Uterus (tissue), 4 donors: ENCODE results near the gene LLGL2. TPM values are rescaled to one million over a fixed set of nuclear protein-coding genes. Genes with fewer than 3 reads are reported as not detected.
A peak's percentile ranks its signal among the peaks of the same experiment; 100 is the strongest.

Experiments
- DNase-seq, 2 donors: peaks; one replicate each; pipeline ENCODE4 v3.0.0-alpha.2; 2019 to 2020
- H3K27ac ChIP-seq, 2 donors: fragments of 200-600 bp; sonication (generic); 1 replicate in 1 of 2; 2 replicates in 1 of 2; pipeline ENCODE4 v1.5.1; 2016 to 2018
- H3K27me3 ChIP-seq, 2 donors: fragments of 200-600 bp; sonication (generic); one replicate each; pipeline ENCODE4 v1.5.1; 2018 to 2019; ENCODE audit warnings: control low read depth in 1 of 2
- H3K36me3 ChIP-seq, 2 donors: fragments of 200-600 bp; sonication (generic); one replicate each; pipeline ENCODE4 v1.5.1; 2019; ENCODE audit warnings: control low read depth in 1 of 2
- H3K4me1 ChIP-seq, 2 donors: fragments of 200-600 bp; sonication (generic); one replicate each; pipeline ENCODE4 v1.5.1; 2018 to 2019; ENCODE audit warnings: control low read depth in 1 of 2
- H3K4me3 ChIP-seq, 2 donors: fragments of 200-600 bp; sonication (generic); 1 replicate in 1 of 2; 2 replicates in 1 of 2; pipeline ENCODE4 v1.5.1; 2018 to 2019; ENCODE audit warnings: mild to moderate bottlenecking in 1 of 2
- H3K9me3 ChIP-seq, 2 donors: fragments of 200-600 bp; sonication (generic); one replicate each; pipeline ENCODE4 v1.5.1; 2019; ENCODE audit warnings: control low read depth in 1 of 2
- POLR2A ChIP-seq, 2 donors: fragments of 450-650 bp; IDR thresholded peaks; one replicate each; pipeline ENCODE4 v1.6.1; 2016; ENCODE audit warnings: antibody characterized with exemption in 2 of 2, mild to moderate bottlenecking in 1 of 2, moderate library complexity in 1 of 2
- intact Hi-C: fragments of 100-400 bp; cut with DNase I; formaldehyde crosslinking; loops from one replicate; pipeline ENCODE4 v1.15.1; 2023; ENCODE audit warnings: low total_unique reads
- total RNA-seq, 4 donors: library from RNA; depleted of rRNA in 3 of 4; stranded (reverse); fragments of >200 nt in 3 of 4; gene quantifications; one replicate each; pipeline versions ENCODE4 v1.1.0 to v1.2.4, GENCODE V29; 2014 to 2023
- TF ChIP-seq, protein P1 (sequence below), 4 experiments: fragments of 200-600 bp in 2 of 4; fragments of 450-650 bp in 2 of 4; sonication (generic) in 2 of 4; IDR thresholded peaks; one replicate each; pipeline ENCODE4 v1.5.1; 2016 to 2019; ENCODE audit warnings: antibody characterized with exemption in 4 of 4, mild to moderate bottlenecking in 2 of 4, moderate library complexity in 1 of 4
- donor health status: DM: yes; HTN: yes; CAD: no.

LLGL2 gene
- total RNA-seq, 4 donors from 2014 or later: 3.1 to 31.9 (median 14.0) TPM

DNA sequence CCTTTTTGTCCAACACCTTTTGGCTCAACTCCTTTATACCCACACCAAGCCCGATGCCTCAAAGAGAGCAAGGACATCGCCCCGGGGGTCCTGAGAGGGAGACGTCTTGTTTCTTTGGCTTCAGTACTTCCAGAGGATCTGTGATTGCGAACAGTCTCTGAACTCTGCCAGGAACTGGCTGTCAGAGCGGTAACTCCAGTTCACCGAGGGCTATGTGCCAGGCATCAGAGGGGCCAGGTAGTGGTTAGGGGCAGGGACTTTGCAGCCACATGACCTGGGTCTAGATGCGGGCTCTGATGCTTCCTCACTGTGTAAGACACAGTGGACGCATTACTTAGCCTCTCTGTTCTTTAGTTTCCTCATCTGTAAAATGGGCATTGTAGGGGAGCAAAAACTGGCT lies 21.6 kb downstream of the LLGL2 start:
- intact Hi-C loops: no loop called here
- TF ChIP-seq POLR2A (IDR thresholded peaks at IDR 0.05): no peak
- TF ChIP-seq, protein P1, sequence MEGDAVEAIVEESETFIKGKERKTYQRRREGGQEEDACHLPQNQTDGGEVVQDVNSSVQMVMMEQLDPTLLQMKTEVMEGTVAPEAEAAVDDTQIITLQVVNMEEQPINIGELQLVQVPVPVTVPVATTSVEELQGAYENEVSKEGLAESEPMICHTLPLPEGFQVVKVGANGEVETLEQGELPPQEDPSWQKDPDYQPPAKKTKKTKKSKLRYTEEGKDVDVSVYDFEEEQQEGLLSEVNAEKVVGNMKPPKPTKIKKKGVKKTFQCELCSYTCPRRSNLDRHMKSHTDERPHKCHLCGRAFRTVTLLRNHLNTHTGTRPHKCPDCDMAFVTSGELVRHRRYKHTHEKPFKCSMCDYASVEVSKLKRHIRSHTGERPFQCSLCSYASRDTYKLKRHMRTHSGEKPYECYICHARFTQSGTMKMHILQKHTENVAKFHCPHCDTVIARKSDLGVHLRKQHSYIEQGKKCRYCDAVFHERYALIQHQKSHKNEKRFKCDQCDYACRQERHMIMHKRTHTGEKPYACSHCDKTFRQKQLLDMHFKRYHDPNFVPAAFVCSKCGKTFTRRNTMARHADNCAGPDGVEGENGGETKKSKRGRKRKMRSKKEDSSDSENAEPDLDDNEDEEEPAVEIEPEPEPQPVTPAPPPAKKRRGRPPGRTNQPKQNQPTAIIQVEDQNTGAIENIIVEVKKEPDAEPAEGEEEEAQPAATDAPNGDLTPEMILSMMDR (IDR thresholded peaks at IDR 0.05): no peak

DNA sequence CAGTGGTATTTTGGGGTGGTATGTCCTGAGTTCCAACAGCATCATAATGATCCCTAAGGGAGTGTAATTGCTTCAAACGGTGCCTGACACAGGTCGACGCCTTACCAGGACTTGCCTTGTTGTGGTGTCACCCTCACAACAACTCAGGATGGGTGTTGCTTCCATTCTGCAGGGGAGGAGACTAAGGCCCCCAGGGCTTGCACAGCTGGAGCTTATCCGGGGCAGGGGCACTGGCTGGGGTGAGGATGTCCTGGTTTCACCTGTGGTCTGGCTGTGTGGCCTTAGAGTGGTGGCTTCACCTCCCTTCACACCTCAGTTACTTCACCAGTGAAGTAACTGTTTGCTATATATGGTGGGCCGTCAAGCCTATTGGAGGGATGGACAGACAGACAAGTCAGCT lies 23.3 kb downstream of the LLGL2 start:
- no peak for TF ChIP-seq POLR2A (IDR thresholded peaks at IDR 0.05)
- TF ChIP-seq, protein P1 (IDR thresholded peaks at IDR 0.05): no peak
- no peaks in the 10 kb centered on the region for H3K9me3 ChIP-seq
- H3K4me3 ChIP-seq: no peak overlapping the region
- H3K27me3 ChIP-seq: no peaks in the 10 kb centered on the region
- no peaks in the 10 kb centered on the region for H3K4me1 ChIP-seq
- no peaks in the 10 kb centered on the region for H3K36me3 ChIP-seq
- no peak for DNase-seq
- no peak overlapping the region for H3K27ac ChIP-seq
- intact Hi-C loops: no loop called here

More for the DNA sequence above, 21.6 kb downstream of the LLGL2 start:
- Histone ChIP-seq H3K4me3 (no peak overlapping the region), H3K27me3 (no peaks in the 10 kb centered on the region), H3K27ac (no peak overlapping the region), H3K4me1 (no peaks in the 10 kb centered on the region), H3K9me3 (no peaks in the 10 kb centered on the region), H3K36me3 (no peaks in the 10 kb centered on the region)
- no peak for DNase-seq

DNA sequence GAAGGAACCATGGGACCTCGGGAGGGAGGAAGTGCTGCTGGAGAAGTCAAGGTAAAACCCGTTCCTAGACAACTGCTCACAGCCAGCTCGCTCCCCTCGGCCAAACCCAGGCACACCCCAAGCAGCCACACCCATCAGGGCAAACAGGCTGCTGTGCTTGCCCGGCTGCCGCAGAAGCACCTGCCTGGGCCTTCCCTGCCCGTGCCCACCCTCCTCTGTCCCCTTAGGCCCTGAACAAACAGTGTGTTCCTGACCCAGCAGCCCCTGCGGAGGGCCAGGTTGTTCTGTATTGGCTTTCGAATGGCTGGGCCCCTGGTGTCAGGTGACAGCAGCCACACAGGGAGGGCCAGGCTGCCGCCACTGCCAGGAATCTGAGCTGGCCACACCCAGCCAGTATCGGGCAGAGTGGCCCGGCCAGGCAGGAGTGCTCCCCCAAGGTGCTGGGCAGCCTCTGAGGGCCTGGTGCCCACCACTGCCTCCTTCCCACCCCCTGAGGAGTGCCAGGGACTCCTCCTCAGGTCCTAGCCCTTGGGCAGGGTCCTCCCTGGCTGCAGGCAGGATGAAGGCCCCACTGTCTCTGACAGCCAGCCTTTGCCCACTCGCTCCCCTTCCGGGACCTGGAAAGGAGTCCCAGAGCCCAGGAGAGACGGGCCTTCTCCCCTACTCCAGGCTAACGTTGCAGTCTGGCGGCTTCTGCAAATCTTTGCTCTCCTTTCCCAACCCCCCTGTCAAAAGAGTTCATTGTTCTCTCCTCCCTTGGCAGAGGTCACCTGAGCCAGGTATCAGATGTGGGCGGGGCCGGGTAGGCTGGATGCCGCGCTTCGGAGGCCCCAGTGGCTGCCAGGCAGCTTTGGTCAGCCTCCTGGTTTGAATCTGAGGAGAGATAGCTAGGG lies 24.0 kb downstream of the LLGL2 start:
- Histone ChIP-seq H3K4me1 (no peaks in the 10 kb centered on the region), H3K27ac (no peak overlapping the region), H3K36me3 (no peaks in the 10 kb centered on the region), H3K27me3 (no peaks in the 10 kb centered on the region), H3K9me3 (no peaks in the 10 kb centered on the region), H3K4me3 (no peak overlapping the region)
- TF ChIP-seq, protein P1 (IDR thresholded peaks at IDR 0.05): no peak
- TF ChIP-seq POLR2A (IDR thresholded peaks at IDR 0.05): peak in 1 of 2 donors; percentile 35
- no peak for DNase-seq
- intact Hi-C loops: no loop called here

DNA sequence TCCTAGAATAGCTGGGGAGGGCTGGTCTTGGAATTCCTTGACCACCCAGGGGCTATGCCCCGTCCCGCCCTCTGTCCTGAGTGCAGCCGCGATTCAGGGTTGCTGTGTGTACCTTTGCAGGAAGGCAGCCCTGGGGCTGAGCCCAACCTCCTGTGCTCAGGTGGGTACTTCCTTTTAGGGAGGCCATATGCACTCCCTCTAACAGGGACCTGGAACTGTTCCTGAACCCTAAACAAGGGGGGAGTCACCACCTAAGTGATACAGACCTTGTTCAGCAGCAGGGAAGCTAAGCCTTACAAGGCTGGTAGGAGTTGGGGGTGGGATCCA lies 24.6 kb downstream of the LLGL2 start:
- TF ChIP-seq POLR2A (IDR thresholded peaks at IDR 0.05): no peak
- TF ChIP-seq, protein P1 (IDR thresholded peaks at IDR 0.05): no peak
- Histone ChIP-seq H3K4me1 (no peaks in the 10 kb centered on the region), H3K27me3 (no peaks in the 10 kb centered on the region), H3K4me3 (no peak overlapping the region), H3K9me3 (no peaks in the 10 kb centered on the region), H3K36me3 (no peaks in the 10 kb centered on the region), H3K27ac (no peak overlapping the region)
- intact Hi-C loops: no loop called here
- no peak for DNase-seq

DNA sequence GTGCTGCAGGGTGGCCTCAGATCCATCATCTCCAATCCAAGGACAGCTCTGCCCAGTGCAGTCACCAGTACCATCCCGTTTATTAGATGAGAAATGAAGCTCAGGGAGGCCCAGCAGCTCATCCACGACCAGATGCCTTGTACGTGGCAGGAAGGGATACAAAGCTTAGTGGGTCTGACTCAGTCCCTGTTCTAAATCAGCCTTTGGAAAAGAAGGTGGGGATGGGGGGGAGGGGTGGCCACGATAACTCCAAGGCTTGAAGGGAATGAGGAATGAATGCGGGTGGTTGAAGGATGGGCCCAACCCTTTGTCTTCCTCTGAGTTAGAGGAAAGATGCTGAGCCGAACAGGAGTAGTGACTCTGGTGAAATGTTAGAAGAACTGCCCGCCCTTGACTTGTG lies 25.8 kb downstream of the LLGL2 start:
- Histone ChIP-seq H3K27me3 (no peaks in the 10 kb centered on the region), H3K9me3 (no peaks in the 10 kb centered on the region), H3K27ac (no peak overlapping the region)

More for the DNA sequence above, 25.8 kb downstream of the LLGL2 start:
- DNase-seq: no peak
- intact Hi-C loops: no loop called here
- no peak for TF ChIP-seq POLR2A (IDR thresholded peaks at IDR 0.05)
- TF ChIP-seq, protein P1 (IDR thresholded peaks at IDR 0.05): no peak
- Histone ChIP-seq H3K4me3 (no peak overlapping the region), H3K4me1 (no peaks in the 10 kb centered on the region), H3K36me3 (no peaks in the 10 kb centered on the region)
